Hepatocyte (in vitro differentiated cells): ENCODE measurements around the gene POLK.

Experiments used
- EZH2 ChIP-seq: fragments of 200-600 bp; sonication (generic); IDR thresholded peaks from 2 replicates; pipeline ENCODE4 v1.6.1; 2016; ENCODE audit warnings: antibody characterized with exemption, mild to moderate bottlenecking, borderline replicate concordance
- EZH2phosphoT487 ChIP-seq: fragments of 200-600 bp; sonication (generic); IDR thresholded peaks from one replicate; pipeline ENCODE4 v1.6.1; 2018; ENCODE audit warnings: antibody characterized with exemption, mild to moderate bottlenecking, low read depth, moderate library complexity; ENCODE audit not compliant: unreplicated experiment, severe bottlenecking
- TF ChIP-seq, protein P1 (sequence below): fragments of 200-600 bp; sonication (generic); IDR thresholded peaks from 2 replicates; pipeline ENCODE4 v1.5.1; 2016; ENCODE audit warnings: antibody characterized with exemption, mild to moderate bottlenecking; ENCODE audit not compliant: poor library complexity

DNA sequence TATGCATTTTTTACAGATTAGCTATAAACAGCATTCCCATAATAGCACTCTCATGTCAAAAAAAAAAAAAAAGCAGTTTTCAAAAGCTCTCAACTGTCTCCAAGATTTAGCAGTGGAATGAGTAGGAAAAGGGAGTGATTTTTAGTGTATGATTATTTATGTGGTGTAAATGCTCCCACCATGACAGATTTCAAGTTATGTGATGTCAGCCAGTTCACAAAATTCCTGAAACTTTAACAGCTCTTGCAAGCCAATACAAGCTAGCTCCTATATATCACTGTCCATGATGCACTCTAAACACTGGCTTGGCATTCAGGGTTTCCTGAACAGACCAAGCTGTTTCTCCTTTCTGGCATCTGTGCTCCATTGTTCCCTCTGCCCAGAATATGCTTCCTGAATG, 91.7 kb downstream of the POLK start:
- TF ChIP-seq, protein P1, sequence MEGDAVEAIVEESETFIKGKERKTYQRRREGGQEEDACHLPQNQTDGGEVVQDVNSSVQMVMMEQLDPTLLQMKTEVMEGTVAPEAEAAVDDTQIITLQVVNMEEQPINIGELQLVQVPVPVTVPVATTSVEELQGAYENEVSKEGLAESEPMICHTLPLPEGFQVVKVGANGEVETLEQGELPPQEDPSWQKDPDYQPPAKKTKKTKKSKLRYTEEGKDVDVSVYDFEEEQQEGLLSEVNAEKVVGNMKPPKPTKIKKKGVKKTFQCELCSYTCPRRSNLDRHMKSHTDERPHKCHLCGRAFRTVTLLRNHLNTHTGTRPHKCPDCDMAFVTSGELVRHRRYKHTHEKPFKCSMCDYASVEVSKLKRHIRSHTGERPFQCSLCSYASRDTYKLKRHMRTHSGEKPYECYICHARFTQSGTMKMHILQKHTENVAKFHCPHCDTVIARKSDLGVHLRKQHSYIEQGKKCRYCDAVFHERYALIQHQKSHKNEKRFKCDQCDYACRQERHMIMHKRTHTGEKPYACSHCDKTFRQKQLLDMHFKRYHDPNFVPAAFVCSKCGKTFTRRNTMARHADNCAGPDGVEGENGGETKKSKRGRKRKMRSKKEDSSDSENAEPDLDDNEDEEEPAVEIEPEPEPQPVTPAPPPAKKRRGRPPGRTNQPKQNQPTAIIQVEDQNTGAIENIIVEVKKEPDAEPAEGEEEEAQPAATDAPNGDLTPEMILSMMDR, result no peak
- TF ChIP-seq EZH2phosphoT487 (no peak), EZH2 (no peak)
